OCI-LY7 (cell line): ENCODE data around the gene CRTC1. TPM values are rescaled to one million over a fixed set of nuclear protein-coding genes. Genes with fewer than 3 reads are reported as not detected.

Experiments used
- BruUV-seq: library from RNA; stranded (reverse); fragments of 400-500 nt; replicated peaks from 2 replicates; lab custom pipeline; 2021; lab: Mats Ljungman, UMichigan
- CTCF ChIA-PET: fragments of 300-600 bp; sonication (Branson Sonifier 250); formaldehyde crosslinking; loops from one replicate; lab custom pipeline; 2022; ENCODE audit warnings: antibody characterized with exemption; ENCODE audit not compliant: unreplicated experiment; lab: Charles Lee
- POLR2A ChIA-PET: fragments of 300-600 bp; sonication (Branson Sonifier 250); formaldehyde crosslinking; loops from one replicate; lab custom pipeline; 2022; ENCODE audit warnings: antibody characterized with exemption; lab: Charles Lee
- DNase-seq: peaks from one replicate; pipeline ENCODE4 v3.0.0-alpha.2; 2015; ENCODE audit warnings: low spot score
- H2AFZ ChIP-seq: fragments of 200-600 bp; sonication (generic), shearing (Covaris generic); 2 replicates; pipeline ENCODE4 v1.6.1; 2014; ENCODE audit warnings: mild to moderate bottlenecking, antibody characterized with exemption, low read length, moderate library complexity
- H3K27ac ChIP-seq: fragments of 200-600 bp; sonication (generic); 2 replicates; pipeline ENCODE4 v1.5.1; 2014; ENCODE audit warnings: mixed run types, low read depth, mild to moderate bottlenecking, moderate library complexity, low read length, inconsistent platforms; ENCODE audit not compliant: poor library complexity, severe bottlenecking
- H3K36me3 ChIP-seq: fragments of 200-600 bp; sonication (generic); 2 replicates; pipeline ENCODE4 v1.6.1; 2014; ENCODE audit warnings: mild to moderate bottlenecking, antibody characterized with exemption, low read length, moderate library complexity, mixed read lengths; ENCODE audit not compliant: insufficient read depth
- H3K4me1 ChIP-seq: fragments of 200-600 bp; sonication (generic); 2 replicates; pipeline ENCODE4 v1.5.1; 2014; ENCODE audit warnings: mild to moderate bottlenecking, low read length; ENCODE audit not compliant: insufficient read depth, poor library complexity, severe bottlenecking
- H3K4me2 ChIP-seq: fragments of 200-600 bp; sonication (generic); 2 replicates; pipeline ENCODE4 v1.6.1; 2014; ENCODE audit warnings: mild to moderate bottlenecking, low read length
- H3K4me3 ChIP-seq: fragments of 200-600 bp; sonication (generic); 2 replicates; pipeline ENCODE4 v1.5.1; 2014; ENCODE audit warnings: mild to moderate bottlenecking, low read depth, low read length; ENCODE audit not compliant: poor library complexity, severe bottlenecking
- H3K79me2 ChIP-seq: fragments of 200-600 bp; sonication (generic); 2 replicates; pipeline ENCODE4 v1.6.1; 2016; ENCODE audit warnings: low read depth, mild to moderate bottlenecking, low read length, moderate library complexity, mixed read lengths; ENCODE audit not compliant: insufficient read depth
- H3K9me2 ChIP-seq: fragments of 200-600 bp; sonication (generic); 2 replicates; pipeline ENCODE4 v1.6.1; 2016; ENCODE audit warnings: mild to moderate bottlenecking, low read length, mixed read lengths; ENCODE audit not compliant: insufficient read depth
- H3K9me3 ChIP-seq: fragments of 200-600 bp; sonication (generic); 2 replicates; pipeline ENCODE4 v1.6.1; 2014; ENCODE audit warnings: mild to moderate bottlenecking, mixed run types, low read length, mixed read lengths
- H4K20me1 ChIP-seq: fragments of 200-600 bp; sonication (generic); 2 replicates; pipeline ENCODE4 v1.6.1; 2014; ENCODE audit warnings: mild to moderate bottlenecking, antibody characterized with exemption, low read length, moderate library complexity, mixed read lengths; ENCODE audit not compliant: insufficient read depth
- EZH2phosphoT487 ChIP-seq: fragments of 200-600 bp; sonication (generic); IDR thresholded peaks from 2 replicates; pipeline ENCODE4 v1.6.1; 2018; ENCODE audit warnings: low read depth, borderline replicate concordance, mild to moderate bottlenecking, mixed run types, antibody characterized with exemption, low read length, moderate library complexity, mixed read lengths
- intact Hi-C: fragments of 100-400 bp; cut with micrococcal nuclease; formaldehyde crosslinking; loops from one replicate; pipeline ENCODE4 v1.10.0; 2022; ENCODE audit not compliant: unreplicated experiment
- total RNA-seq, 2 experiments: library from RNA; depleted of rRNA in 1 of 2; stranded (reverse); fragments of >200 nt in 1 of 2; shearing (Covaris generic) in 1 of 2; gene quantifications; 2 replicates each; pipeline ENCODE4 v1.2.3, GENCODE V29; 2014 to 2022
- TF ChIP-seq, protein P1 (sequence below): fragments of 200-600 bp; sonication (generic); conservative IDR thresholded peaks from 2 replicates; pipeline ENCODE4 v1.5.1; 2014; ENCODE audit warnings: mild to moderate bottlenecking, antibody characterized with exemption, low read length, moderate library complexity, mixed read lengths

Gene CRTC1
- total RNA-seq, 2 experiments from 2014 or later, result 4.1 to 10.3 TPM

DNA sequence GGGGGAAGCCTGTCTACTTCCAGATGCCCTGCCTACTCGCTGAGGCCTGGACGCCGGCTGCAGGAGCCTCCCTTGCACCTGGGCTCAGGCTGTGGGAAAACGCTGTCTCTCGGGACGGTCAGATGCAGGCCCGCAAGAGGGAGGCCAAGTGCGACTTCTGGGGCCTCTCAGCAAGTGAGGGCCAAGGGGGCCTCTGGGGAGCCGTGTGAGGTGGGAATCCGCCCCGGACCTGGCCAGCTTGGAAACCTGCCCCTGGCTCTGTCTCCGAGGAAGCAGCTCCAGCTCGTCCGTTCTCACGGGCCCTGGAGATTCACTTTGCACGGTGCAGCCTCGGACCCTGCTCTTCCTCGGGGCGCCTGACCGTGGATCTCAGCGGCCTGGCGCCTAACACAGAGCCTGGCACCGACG, 11.4 kb upstream of the CRTC1 start:
- CTCF ChIA-PET, result no interaction called here
- TF ChIP-seq, protein P1, sequence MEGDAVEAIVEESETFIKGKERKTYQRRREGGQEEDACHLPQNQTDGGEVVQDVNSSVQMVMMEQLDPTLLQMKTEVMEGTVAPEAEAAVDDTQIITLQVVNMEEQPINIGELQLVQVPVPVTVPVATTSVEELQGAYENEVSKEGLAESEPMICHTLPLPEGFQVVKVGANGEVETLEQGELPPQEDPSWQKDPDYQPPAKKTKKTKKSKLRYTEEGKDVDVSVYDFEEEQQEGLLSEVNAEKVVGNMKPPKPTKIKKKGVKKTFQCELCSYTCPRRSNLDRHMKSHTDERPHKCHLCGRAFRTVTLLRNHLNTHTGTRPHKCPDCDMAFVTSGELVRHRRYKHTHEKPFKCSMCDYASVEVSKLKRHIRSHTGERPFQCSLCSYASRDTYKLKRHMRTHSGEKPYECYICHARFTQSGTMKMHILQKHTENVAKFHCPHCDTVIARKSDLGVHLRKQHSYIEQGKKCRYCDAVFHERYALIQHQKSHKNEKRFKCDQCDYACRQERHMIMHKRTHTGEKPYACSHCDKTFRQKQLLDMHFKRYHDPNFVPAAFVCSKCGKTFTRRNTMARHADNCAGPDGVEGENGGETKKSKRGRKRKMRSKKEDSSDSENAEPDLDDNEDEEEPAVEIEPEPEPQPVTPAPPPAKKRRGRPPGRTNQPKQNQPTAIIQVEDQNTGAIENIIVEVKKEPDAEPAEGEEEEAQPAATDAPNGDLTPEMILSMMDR, result no peak
- no peak for TF ChIP-seq EZH2phosphoT487
- Histone ChIP-seq H3K4me2 (no peak overlapping the region), H3K9me3 (no peaks in the 10 kb centered on the region), H3K36me3 (no peaks in the 10 kb centered on the region), H2AFZ (no peak overlapping the region), H3K9me2 (no peaks in the 10 kb centered on the region), H3K4me1 (no peaks in the 10 kb centered on the region), H3K79me2 (no peaks in the 10 kb centered on the region), H3K27ac (no peak overlapping the region), H3K4me3 (no peak overlapping the region), H4K20me1 (no peaks in the 10 kb centered on the region)
- POLR2A ChIA-PET, result no interaction called here
- BruUV-seq, result no TSS peak
- DNase-seq, result no peak
- intact Hi-C loops, result loop anchor here (2.0 to 5.0 kb wide), 2 partner anchors 77 to 220 kb away; no protein-coding TSS in a partner anchor

DNA sequence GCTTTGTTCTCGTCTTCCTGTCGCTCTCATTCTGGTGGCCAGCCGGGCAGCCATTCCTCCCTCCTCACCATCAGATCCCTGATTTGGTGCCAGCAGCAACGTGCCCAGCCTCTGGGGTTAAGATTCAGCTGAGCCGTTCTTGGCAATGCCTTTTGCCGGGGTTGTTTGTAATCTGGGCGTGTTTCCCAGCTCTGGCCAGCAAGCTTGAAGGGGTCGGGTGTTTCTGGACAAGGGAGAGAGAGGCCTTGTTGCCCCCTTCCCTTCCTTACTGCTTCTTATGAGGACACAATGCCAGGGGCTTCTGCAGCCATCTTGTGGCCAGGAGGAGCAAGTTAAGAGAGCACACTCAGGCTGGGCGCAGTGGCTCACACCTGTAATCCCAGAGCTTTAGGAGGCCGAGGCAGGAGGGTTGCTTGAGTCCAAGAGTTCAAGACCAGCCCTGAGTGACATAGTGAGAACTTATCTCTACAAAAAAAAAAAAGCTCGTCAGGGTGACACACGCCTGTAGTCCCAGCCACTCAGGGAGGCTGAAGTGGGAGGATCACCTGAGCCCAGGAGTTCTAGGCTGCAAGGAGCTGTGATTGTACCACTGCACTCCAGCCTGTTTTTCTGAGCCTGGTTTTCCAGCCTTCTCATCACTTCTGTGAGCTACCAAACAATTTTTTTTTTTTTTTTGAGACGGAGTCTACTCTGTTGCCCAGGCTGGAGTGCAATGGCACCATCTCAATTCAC, 10.7 kb upstream of the CRTC1 start:
- TF ChIP-seq, protein P1, result peak; percentile 67
- TF ChIP-seq EZH2phosphoT487, result no peak
- H3K9me3 ChIP-seq, result no peaks in the 10 kb centered on the region
- no peak overlapping the region for H3K4me3 ChIP-seq
- BruUV-seq, result no TSS peak
- no peaks in the 10 kb centered on the region for H3K79me2 ChIP-seq
- H4K20me1 ChIP-seq, result no peaks in the 10 kb centered on the region
- H3K36me3 ChIP-seq, result no peaks in the 10 kb centered on the region
- H3K4me2 ChIP-seq, result no peak overlapping the region
- intact Hi-C loops, result loop anchor here (2.0 to 5.0 kb wide), 2 partner anchors 78 to 220 kb away; no protein-coding TSS in a partner anchor
- H2AFZ ChIP-seq, result no peak overlapping the region
- no peak overlapping the region for H3K27ac ChIP-seq
- no peaks in the 10 kb centered on the region for H3K4me1 ChIP-seq
- DNase-seq, result peak; percentile 39
- ChIA-PET POLR2A (no interaction called here), CTCF (no interaction called here)
- H3K9me2 ChIP-seq, result no peaks in the 10 kb centered on the region

DNA sequence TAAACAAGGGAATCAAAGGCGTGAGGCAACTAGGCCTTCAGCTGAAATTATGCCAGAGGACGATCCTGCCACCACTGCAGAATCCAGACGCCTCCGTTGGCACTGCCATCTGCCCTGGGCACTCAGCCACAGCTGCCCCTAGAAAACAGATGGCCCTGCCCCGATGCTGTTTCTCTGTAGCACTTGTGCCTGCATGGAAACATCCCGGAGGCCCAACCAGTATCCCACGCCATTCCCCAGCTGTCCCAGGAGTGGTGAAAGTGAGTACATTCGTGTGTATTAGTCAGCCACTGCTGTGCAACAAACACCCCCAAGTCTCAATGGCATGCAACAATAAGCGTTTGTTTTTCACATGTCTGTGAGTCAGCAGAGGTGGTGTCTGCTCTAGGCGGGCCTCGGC, 8.9 kb upstream of the CRTC1 start:
- no peaks in the 10 kb centered on the region for H3K79me2 ChIP-seq
- ChIA-PET POLR2A (no interaction called here), CTCF (no interaction called here)
- DNase-seq, result no peak
- BruUV-seq, result no TSS peak
- H3K27ac ChIP-seq, result no peak overlapping the region
- no peaks in the 10 kb centered on the region for H3K9me3 ChIP-seq
- H3K36me3 ChIP-seq, result no peaks in the 10 kb centered on the region
- no peak overlapping the region for H2AFZ ChIP-seq
- H3K4me1 ChIP-seq, result no peaks in the 10 kb centered on the region
- intact Hi-C loops, result loop anchor here (1.0 to 5.0 kb wide), 4 partner anchors 86 to 222 kb away; partner anchors contain the start of gene REX1BD
- H3K4me2 ChIP-seq, result no peak overlapping the region
- TF ChIP-seq, protein P1, result no peak
- no peak for TF ChIP-seq EZH2phosphoT487
- H4K20me1 ChIP-seq, result no peaks in the 10 kb centered on the region
- H3K9me2 ChIP-seq, result no peaks in the 10 kb centered on the region
- no peak overlapping the region for H3K4me3 ChIP-seq
